D721Med (cell line): Measurements from ENCODE around the gene SLC43A2.

Source experiments
- DNase-seq: peaks from one replicate; pipeline ENCODE4 v3.0.0; 2011; ENCODE audit warnings: low spot score; ENCODE audit not compliant: insufficient read length
- FAIRE-seq: peaks from 2 replicates; lab custom pipeline; 2011; peaks lifted over from hg19 to GRCh38; lab: Jason Lieb, UNC
- CTCF ChIP-seq: IDR thresholded peaks from 2 replicates; pipeline ENCODE4 v1.5.1; 2012; ENCODE audit warnings: mild to moderate bottlenecking, control low read depth; ENCODE audit not compliant: insufficient read depth; ENCODE audit errors: missing control alignments

The SLC43A2 gene

GRCh38 chr17:1641065-1641403 is 12.4 kb upstream of the SLC43A2 start:
- TF ChIP-seq CTCF: no peak
- FAIRE-seq (no peak), DNase-seq (no peak)

DNA sequence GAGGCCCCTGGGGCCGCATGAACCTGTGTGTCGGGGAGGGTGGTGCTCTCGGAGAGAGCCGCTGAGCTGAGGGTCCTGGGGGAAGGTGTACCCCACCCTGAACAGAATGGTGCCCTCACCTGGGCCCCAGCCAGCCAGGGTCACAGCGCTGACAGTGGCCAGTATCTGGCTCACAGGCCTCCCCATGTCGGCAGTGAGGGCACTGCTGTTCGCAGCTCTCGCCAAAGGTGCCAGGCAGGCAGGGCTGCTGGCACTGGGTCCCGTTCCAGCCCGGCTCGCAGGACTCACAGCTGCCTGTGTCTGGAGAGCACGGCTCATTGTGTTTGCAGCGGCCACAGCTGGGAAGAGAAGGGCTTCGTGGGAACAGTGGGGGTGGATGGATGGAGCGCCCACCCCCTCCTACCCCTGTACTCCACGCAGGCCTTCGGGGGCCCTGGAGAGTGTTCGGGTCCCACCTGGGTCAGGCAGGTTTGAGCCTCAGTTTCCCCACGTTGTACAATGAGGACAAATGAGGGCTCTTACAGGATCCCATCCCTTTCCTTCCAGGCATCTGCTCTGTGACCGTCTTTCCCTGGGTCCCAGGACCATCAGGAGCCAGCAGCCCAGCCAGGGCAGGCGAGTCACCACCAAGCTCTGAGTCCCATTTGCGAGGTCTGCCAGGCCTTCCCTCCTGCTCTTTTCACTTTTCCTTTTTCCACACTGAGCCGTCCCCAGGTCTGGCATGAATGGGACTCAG is 11.9 kb upstream of the SLC43A2 start:
- DNase-seq (no peak), FAIRE-seq (no peak)
- no peak for TF ChIP-seq CTCF

GRCh38 chr17:1639549-1640180 is 11.0 kb upstream of the SLC43A2 start:
- DNase-seq (no peak), FAIRE-seq (no peak)
- TF ChIP-seq CTCF: no peak

- DNase-seq (no peak), FAIRE-seq (no peak)
- TF ChIP-seq CTCF: no peak
Measured at GRCh38 chr17:1638624-1639300, 10.1 kb upstream of the SLC43A2 start.

DNA sequence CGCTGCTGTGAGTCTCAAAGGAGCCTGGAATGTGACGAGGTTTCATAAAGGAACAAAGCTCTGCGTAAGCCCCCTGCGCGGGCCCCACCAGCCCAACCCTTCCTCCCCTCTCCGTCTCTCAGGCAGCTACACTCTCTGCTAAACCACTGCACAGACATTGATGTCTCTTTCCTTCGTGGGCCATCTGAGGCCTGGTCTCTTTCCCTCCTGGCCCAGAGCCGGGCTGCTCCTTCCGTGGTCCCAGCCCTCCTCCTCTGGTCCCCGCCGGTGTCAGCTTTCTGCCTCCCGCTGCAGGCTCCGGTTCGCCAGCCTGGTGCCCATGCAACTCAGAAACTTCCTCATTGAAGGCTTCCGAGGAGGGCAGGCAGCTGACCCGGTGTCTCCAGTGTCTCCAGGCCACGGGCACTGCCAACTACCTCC is 9.5 kb upstream of the SLC43A2 start:
- DNase-seq (no peak), FAIRE-seq (no peak)
- TF ChIP-seq CTCF: no peak

DNA sequence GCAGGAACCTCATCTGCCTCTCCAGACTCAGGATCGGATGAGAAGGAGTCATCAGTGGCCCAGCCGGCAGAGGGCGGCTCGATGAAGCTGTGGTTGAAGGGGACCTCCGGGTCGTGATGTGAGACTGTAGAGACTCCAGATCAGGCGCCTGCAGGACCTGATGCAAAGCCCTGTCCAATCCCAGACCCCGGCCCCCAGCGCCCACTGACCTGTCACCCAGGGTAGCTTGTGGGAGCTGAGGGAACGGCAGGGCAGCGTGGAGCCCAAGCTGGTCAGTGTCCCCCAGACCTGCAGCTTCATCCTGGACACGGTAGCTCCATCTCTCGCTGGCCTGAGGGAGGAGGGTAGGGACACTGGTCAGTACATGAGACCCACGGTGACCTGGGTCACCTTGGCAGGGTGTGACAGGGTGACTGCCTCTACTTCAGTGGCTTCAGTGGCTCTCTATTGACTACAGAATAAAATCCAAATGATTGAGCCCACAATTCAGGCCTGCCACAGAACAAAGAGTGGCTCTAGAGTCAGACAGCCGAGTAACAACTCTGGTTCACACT is 8.2 kb upstream of the SLC43A2 start:
- no peak for TF ChIP-seq CTCF
- DNase-seq: no peak
- no peak for FAIRE-seq
